Effector memory CD4-positive, alpha-beta T cell (primary cell): ENCODE data around the gene KHDC3L.

ENCODE experiments used
- DNase-seq, 3 donors: peaks; one replicate each; pipeline ENCODE4 v3.0.0-alpha.2; 2020
- H3K27ac ChIP-seq: 2 replicates; pipeline ENCODE4 v1.7.0; 2013; ENCODE audit warnings: mild to moderate bottlenecking, low read length, moderate library complexity; ENCODE audit not compliant: insufficient read depth, poor library complexity, severe bottlenecking
- H3K27me3 ChIP-seq: replicated peaks from 2 replicates; pipeline ENCODE4 v1.7.0; 2013; ENCODE audit warnings: mild to moderate bottlenecking, low read length; ENCODE audit not compliant: insufficient read depth, control insufficient read depth, poor library complexity, severe bottlenecking
- H3K36me3 ChIP-seq: 2 replicates; pipeline ENCODE4 v1.7.0; 2013; ENCODE audit warnings: mild to moderate bottlenecking, low read length, moderate library complexity; ENCODE audit not compliant: control insufficient read depth, insufficient read depth
- H3K4me1 ChIP-seq: 2 replicates; pipeline ENCODE4 v1.7.0; 2013; ENCODE audit warnings: low read length, mild to moderate bottlenecking; ENCODE audit not compliant: control insufficient read depth, insufficient read depth, poor library complexity, severe bottlenecking
- H3K4me3 ChIP-seq: 2 replicates; pipeline ENCODE4 v1.7.0; 2013; ENCODE audit warnings: low read length, low read depth, mild to moderate bottlenecking; ENCODE audit not compliant: insufficient read depth, poor library complexity, severe bottlenecking
- H3K9me3 ChIP-seq: 2 replicates; pipeline ENCODE4 v1.7.0; 2013; ENCODE audit warnings: mild to moderate bottlenecking, low read length, moderate library complexity; ENCODE audit not compliant: control insufficient read depth

KHDC3L gene

DNA sequence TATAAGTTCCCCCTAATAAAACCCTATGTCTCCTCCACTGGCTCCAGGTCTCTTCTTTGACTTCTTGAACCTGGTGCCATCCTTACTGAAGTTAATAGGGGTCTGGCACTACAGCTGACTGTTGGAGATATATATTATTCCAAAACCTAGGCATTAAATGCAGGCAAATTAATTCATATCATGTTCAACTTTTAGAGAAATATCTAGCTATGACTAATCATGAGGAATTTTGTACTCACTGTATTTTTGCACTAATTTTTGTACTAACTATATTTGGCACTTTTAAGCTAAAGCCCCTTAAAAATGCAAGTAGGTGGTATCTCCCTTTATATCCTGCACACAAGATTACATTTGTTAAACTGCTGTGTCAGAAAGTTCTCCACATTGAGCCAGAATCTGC is 19.3 kb upstream of the KHDC3L start:
- Histone ChIP-seq H3K4me1 (no peaks in the 10 kb centered on the region), H3K36me3 (no peaks in the 10 kb centered on the region), H3K27ac (no peak overlapping the region), H3K27me3 (no peaks in the 10 kb centered on the region), H3K4me3 (no peak overlapping the region), H3K9me3 (no peaks in the 10 kb centered on the region)
- no peak for DNase-seq

DNA sequence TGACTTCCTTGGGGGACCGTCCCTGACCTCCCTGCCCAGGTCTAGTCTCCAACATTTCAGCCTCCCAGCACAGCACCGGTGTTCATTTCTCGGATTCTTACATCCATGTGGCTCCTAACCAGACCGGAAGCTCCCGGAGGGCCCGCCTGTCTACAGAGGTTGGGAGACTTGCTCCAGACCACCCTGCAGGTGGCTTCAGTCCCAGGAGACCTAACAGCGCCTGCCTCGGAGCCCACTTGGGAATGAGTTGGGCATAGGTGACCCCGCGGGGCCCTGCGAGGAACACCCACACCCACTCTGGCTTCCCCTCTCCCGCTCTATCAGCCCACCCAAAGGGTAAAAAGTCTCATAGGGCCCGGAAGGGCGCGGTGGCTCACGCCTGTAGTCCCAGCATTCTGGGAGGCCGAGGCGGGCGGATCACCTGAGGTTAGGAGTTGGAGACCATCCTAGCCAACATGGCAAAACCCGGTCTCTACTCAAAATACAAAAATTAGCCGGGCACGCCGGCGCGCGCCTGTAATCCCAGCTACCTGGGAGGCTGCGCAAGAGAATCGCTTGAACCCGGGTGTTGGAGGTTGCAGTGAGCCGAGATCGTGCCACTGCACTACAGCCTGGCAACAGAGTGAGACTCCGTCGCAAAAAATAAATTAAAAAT is 13.8 kb upstream of the KHDC3L start:
- Histone ChIP-seq H3K27me3 (peaks cover 13% of the 10 kb centered on the region), H3K4me1 (no peaks in the 10 kb centered on the region), H3K4me3 (no peak overlapping the region), H3K36me3 (no peaks in the 10 kb centered on the region), H3K9me3 (no peaks in the 10 kb centered on the region), H3K27ac (no peak overlapping the region)
- DNase-seq, result no peak

DNA sequence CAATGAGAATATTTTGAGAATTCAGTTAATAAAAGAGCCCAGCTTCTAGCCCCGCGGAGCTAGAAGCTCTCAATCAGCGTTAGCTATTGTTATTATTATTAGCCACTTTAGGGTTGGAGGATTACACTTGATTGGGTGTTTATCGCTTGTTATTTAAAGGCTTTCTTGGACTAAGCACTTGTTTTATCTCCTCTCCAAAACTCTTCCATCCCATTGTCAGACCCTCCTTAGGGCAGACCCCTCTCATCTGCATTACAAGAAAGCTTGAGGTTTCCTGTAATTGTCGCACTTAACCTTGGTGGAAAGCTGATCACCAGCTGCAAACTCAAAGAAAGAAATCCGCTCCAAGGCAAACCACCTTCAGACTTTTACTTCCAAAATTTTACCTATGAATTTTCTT is 13.1 kb upstream of the KHDC3L start:
- Histone ChIP-seq H3K4me3 (no peak overlapping the region), H3K9me3 (no peaks in the 10 kb centered on the region), H3K27me3 (peaks cover 13% of the 10 kb centered on the region), H3K4me1 (no peaks in the 10 kb centered on the region), H3K27ac (no peak overlapping the region), H3K36me3 (no peaks in the 10 kb centered on the region)
- DNase-seq, result no peak

DNA sequence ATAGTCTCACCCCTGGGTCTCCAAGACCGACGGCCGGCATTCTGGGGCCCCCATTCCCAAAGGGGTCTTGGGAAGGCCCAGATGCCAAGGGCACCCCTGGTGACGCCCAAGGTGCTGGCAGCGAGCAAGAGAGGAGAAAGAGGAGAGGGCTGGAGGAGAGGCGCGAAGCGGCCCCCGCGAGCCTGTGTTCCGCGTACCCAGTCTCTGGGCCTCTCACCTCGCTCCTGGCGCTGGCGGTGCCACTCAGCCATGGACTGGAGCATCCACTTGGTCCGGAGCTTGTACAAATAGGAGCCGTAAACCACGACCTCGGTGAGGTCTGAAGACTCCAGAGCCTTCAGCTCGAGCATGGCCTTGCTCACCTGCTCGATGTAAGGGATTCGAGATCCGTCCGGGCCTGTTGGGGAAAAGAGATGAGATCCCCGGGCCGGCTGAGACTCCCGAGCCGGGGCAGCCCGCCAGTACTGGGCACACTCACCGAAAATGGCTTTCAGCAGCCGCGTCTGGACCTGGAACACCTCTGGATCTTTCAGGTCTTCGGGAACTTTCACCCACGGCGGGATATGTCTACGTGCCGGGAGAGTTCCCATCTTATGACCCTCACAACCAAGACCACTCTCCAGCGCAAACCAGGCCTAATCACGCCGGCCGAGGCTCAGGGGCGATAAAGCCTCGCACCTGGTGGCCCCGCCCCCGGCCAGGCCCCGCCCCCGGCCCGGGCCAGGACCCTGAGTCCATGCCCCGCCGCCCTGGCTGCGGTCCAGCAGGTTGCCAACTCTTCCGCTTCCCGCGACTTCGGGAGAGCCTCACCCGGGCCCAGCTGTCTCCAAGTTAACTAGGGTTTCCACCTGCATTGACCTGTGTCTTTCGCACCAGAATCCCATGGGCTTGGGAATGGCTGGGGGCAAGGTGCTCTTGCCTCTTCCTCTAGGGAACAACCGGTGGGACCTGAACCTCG is 8.5 kb upstream of the KHDC3L start, which contains the start of gene DPPA5:
Gene DPPA5 (minus strand): TSS at position 641 of the 958 bp plus-strand sequence. CDS start 51 bp downstream, at position 590.
- Histone ChIP-seq H3K36me3 (no peaks in the 10 kb centered on the region), H3K27ac (no peak within 1 kb of the TSS), H3K27me3 (peaks cover 5% of the 10 kb centered on the region), H3K4me3 (no peak within 1 kb of the TSS), H3K4me1 (no peaks in the 10 kb centered on the region), H3K9me3 (no peaks in the 10 kb centered on the region)
- DNase-seq, result no peak

DNA sequence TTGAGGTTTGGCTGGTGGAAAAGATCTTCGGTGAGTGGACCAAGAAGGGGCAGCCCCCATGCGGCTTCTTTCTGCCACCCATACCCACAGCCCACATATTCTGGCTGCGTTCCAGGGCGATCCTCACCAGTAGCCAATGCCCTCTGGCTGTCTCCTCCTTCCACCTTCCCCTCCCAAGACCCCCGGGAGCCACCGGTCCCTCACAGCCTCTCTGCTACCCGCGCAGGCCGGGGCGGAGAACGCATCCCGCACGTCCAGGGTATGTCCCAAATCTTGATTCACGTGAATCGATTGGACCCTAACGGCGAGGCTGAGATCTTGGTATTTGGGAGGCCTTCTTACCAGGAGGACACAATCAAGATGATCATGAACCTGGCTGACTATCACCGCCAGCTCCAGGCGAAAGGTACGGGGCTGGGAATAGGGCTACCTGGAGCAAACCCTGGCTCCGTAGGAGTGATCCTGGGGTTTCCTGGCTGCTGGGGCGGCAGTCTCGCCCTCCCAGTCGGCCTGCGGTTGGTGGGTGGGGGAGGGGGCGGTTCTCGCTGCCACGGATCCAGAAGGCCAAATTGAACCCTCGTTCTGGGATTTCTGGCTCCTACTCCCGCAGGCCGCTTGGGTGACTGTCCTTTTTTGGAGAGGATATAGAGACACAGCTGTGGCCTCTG is 545 bp downstream of the KHDC3L start:
- Histone ChIP-seq H3K9me3 (no peaks in the 10 kb centered on the region), H3K27ac (no peak overlapping the region), H3K4me3 (no peak overlapping the region), H3K36me3 (no peaks in the 10 kb centered on the region), H3K27me3 (no peaks in the 10 kb centered on the region), H3K4me1 (no peaks in the 10 kb centered on the region)
- DNase-seq, result no peak

DNA sequence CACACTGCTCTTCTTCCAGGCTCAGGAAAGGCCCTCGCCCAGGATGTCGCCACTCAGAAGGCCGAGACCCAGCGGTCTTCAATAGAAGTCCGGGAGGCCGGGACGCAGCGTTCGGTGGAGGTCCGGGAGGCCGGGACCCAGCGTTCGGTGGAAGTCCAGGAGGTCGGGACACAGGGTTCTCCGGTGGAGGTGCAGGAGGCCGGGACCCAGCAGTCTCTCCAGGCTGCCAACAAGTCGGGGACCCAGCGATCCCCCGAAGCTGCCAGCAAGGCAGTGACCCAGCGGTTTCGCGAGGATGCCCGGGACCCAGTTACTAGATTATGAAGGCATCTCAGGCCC is 1.0 kb downstream of the KHDC3L start:
- H3K36me3 ChIP-seq, result no peaks in the 10 kb centered on the region
- H3K27ac ChIP-seq, result no peak overlapping the region
- H3K4me1 ChIP-seq, result no peaks in the 10 kb centered on the region
- no peak for DNase-seq
- H3K9me3 ChIP-seq, result no peaks in the 10 kb centered on the region
- H3K4me3 ChIP-seq, result no peak overlapping the region
- H3K27me3 ChIP-seq, result no peaks in the 10 kb centered on the region

DNA sequence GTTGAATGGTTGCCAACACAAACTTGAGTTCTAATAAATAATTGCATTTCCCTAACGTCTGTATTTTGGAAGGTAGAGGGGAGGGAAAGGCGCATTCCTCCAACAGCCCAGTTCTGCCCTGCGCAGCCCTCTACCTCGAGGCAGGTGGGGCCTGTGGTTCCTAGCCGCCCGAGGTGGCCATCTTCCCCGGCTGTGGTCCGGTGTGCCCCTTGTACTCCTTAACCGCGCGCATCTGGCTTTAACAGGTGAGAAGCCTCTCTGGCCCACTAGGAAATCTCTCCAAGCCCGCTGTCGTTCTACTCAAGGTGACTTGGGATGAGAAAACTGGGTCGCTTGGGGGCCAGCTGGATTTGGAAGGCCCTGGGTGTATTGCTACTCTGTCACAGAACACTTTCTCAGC is 1.7 kb downstream of the KHDC3L start:
- no peak for DNase-seq
- H3K9me3 ChIP-seq, result no peaks in the 10 kb centered on the region
- H3K4me3 ChIP-seq, result no peak overlapping the region
- no peak overlapping the region for H3K27ac ChIP-seq
- no peaks in the 10 kb centered on the region for H3K4me1 ChIP-seq
- no peaks in the 10 kb centered on the region for H3K36me3 ChIP-seq
- no peaks in the 10 kb centered on the region for H3K27me3 ChIP-seq

DNA sequence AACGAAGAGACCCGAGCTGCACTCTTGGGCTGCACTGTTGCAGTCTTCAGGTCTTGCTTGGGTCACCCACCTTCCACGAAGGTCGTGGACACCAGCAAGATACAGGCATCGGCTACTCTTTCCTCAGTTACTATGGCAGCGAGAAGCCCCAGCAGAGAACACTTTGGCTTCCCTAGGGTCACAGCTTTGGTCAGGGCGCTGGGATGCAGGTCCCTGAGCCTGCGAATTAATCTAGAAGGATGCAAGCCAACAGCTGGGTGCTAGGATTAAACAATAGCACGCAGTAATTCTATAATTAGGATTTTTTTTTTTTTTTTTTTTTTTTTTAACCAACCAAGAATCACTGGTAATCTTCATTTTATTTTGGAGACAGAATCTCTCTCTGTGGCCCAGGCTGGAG is 2.1 kb downstream of the KHDC3L start:
- H3K9me3 ChIP-seq, result no peaks in the 10 kb centered on the region
- H3K27ac ChIP-seq, result no peak overlapping the region
- no peaks in the 10 kb centered on the region for H3K36me3 ChIP-seq

DNA sequence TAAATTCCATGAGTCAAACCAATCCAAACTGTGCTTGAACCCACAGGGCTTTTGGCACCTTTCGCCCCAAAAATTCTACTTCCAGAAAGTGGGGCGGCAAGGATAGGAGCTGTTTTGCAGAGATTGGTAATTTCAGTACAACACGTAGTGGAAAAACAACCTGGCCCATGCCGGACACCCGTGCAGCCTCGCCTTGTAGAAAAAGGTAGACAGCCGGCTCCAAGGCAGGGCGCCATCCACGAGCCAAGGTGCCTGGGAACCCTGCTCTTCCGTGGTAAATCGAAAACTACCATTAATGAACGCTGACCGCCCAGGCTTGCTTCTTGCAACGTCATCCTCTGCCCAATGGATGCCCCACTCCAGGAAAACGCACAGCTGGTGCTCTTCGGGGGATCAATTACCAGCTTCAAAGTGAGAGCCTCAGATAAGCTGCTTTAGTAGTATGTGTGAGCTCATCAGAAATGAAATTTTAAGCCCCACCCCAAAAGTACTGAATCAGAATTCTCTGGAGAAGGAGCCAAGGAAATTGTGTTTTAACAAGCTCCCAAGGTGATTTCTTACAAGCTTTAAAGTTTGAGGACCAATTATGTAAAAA is 5.4 kb downstream of the KHDC3L start:
- DNase-seq, result no peak
- Histone ChIP-seq H3K4me1 (no peaks in the 10 kb centered on the region), H3K4me3 (no peak overlapping the region), H3K27ac (no peak overlapping the region), H3K36me3 (no peaks in the 10 kb centered on the region), H3K27me3 (no peaks in the 10 kb centered on the region), H3K9me3 (no peaks in the 10 kb centered on the region)

More for the DNA sequence above, 2.1 kb downstream of the KHDC3L start:
- no peak overlapping the region for H3K4me3 ChIP-seq
- no peaks in the 10 kb centered on the region for H3K4me1 ChIP-seq
- no peak for DNase-seq
- H3K27me3 ChIP-seq, result no peaks in the 10 kb centered on the region
